Liver (tissue), 9 donors: ENCODE results near the gene KLHDC3. TPM values are rescaled to one million over a fixed set of nuclear protein-coding genes. Genes with fewer than 3 reads are reported as not detected.

Experiments used
- DNase-seq: peaks from one replicate; pipeline ENCODE4 v3.0.0-alpha.2; 2017; ENCODE audit warnings: low spot score
- H3K27ac ChIP-seq, 2 donors: one replicate each; pipeline ENCODE4 v1.7.0; 2013; ENCODE audit warnings: inconsistent platforms in 2 of 2, low read length in 2 of 2, control low read depth in 1 of 2, low read depth in 1 of 2, mild to moderate bottlenecking in 1 of 2
- H3K27me3 ChIP-seq, 4 donors: one replicate each; pipeline versions ENCODE4 v1.6.1 to v1.7.0; 2013; ENCODE audit warnings: low read length in 3 of 4, inconsistent platforms in 1 of 4, mild to moderate bottlenecking in 1 of 4, moderate library complexity in 1 of 4; ENCODE audit not compliant: control insufficient read depth in 4 of 4, insufficient read depth in 4 of 4
- H3K36me3 ChIP-seq, 4 donors: one replicate each; pipeline versions ENCODE4 v1.6.1 to v1.7.0; 2013; ENCODE audit warnings: low read length in 3 of 4, mild to moderate bottlenecking in 3 of 4, low read depth in 1 of 4, moderate library complexity in 1 of 4; ENCODE audit not compliant: control insufficient read depth in 4 of 4, insufficient read depth in 3 of 4
- H3K4me1 ChIP-seq, 4 donors: one replicate each; pipeline versions ENCODE4 v1.6.1 to v1.7.0; 2013; ENCODE audit warnings: low read length in 3 of 4, mild to moderate bottlenecking in 3 of 4, moderate library complexity in 1 of 4; ENCODE audit not compliant: control insufficient read depth in 4 of 4, insufficient read depth in 4 of 4
- H3K4me3 ChIP-seq, 3 donors: one replicate each; pipeline versions ENCODE4 v1.6.1 to v1.7.0; 2013; ENCODE audit warnings: low read length in 3 of 3, control low read depth in 1 of 3, low read depth in 1 of 3, mild to moderate bottlenecking in 1 of 3
- H3K9ac ChIP-seq, 2 donors: one replicate each; pipeline ENCODE4 v1.7.0; 2013; ENCODE audit warnings: low read length in 2 of 2, mild to moderate bottlenecking in 2 of 2, moderate library complexity in 2 of 2, control low read depth in 1 of 2, low read depth in 1 of 2
- H3K9me3 ChIP-seq, 4 donors: one replicate each; pipeline versions ENCODE4 v1.6.1 to v1.7.0; 2013; ENCODE audit warnings: low read length in 3 of 4; ENCODE audit not compliant: control insufficient read depth in 4 of 4
- FOXA1 ChIP-seq: IDR thresholded peaks from 2 replicates; pipeline ENCODE4 v1.6.1; 2016; ENCODE audit warnings: antibody characterized with exemption
- GABPA ChIP-seq, 2 donors: IDR thresholded peaks in 1 of 2; conservative IDR thresholded peaks in 1 of 2; 2 replicates each; pipeline ENCODE4 v1.6.1; 2016; ENCODE audit warnings: antibody characterized with exemption in 2 of 2, mild to moderate bottlenecking in 1 of 2, moderate library complexity in 1 of 2
- HNF4A ChIP-seq, 2 donors: conservative IDR thresholded peaks; 2 replicates each; pipeline ENCODE4 v1.6.1; 2016; ENCODE audit warnings: antibody characterized with exemption in 2 of 2, mild to moderate bottlenecking in 2 of 2
- HNF4G ChIP-seq: IDR thresholded peaks from 2 replicates; pipeline ENCODE4 v1.6.1; 2016; ENCODE audit warnings: antibody characterized with exemption
- RXRA ChIP-seq, 2 donors: IDR thresholded peaks; 2 replicates each; pipeline ENCODE4 v1.6.1; 2017 to 2018; ENCODE audit warnings: antibody characterized with exemption in 2 of 2, mild to moderate bottlenecking in 1 of 2
- YY1 ChIP-seq: IDR thresholded peaks from 2 replicates; pipeline ENCODE4 v1.6.1; 2016; ENCODE audit warnings: antibody characterized with exemption, mild to moderate bottlenecking
- WGBS: extraction: QIAGEN DNeasy Blood & Tissue Kit; methylation state at CpG from one replicate; pipeline ENCODE4 v1.1.7; 2013; 5-methylcytosine and 5-hydroxymethylcytosine counted together
- polyA plus RNA-seq, 2 donors: library from polyadenylated mRNA; stranded (reverse) in 1 of 2; unstranded in 1 of 2; fragments of 200-250 nt in 1 of 2; fragments of >200 nt in 1 of 2; fragmentation: Nextera tagmentation in 1 of 2; extraction: Ambion mirVana in 1 of 2; gene quantifications; one replicate each; pipeline versions ENCODE4 v1.2.1 to v1.2.3, GENCODE V29; 2013 to 2015
- total RNA-seq, 2 donors: library from RNA; depleted of rRNA; stranded (reverse); fragments of >200 nt; gene quantifications; one replicate each; pipeline ENCODE4 v1.2.3, GENCODE V29; 2014
- TF ChIP-seq, protein P1 (sequence below): fragments of 150-350 bp; IDR thresholded peaks from 2 replicates; pipeline ENCODE4 v1.5.1; 2017; ENCODE audit warnings: improper control_type of control experiment, low read depth, low read length; ENCODE audit not compliant: missing input control
- TF ChIP-seq, protein P2 (sequence below): IDR thresholded peaks from 2 replicates; pipeline ENCODE4 v1.6.1; 2016; ENCODE audit warnings: antibody characterized with exemption
- TF ChIP-seq, protein P3 (sequence below): IDR thresholded peaks from 2 replicates; pipeline ENCODE4 v1.6.1; 2016; ENCODE audit warnings: antibody characterized with exemption
- TF ChIP-seq, protein P4 (sequence below): IDR thresholded peaks from 2 replicates; pipeline ENCODE4 v1.6.1; 2016; ENCODE audit warnings: antibody characterized with exemption, mild to moderate bottlenecking
- TF ChIP-seq, protein P5 (sequence below): IDR thresholded peaks from 2 replicates; pipeline ENCODE4 v1.6.1; 2016; ENCODE audit warnings: antibody characterized with exemption
- donor health status: healthy.
- donor health status: healthy.
- donor health status: healthy.
- donor health status: healthy.
- donor health status: healthy.

KLHDC3 gene
- total and polyA plus RNA-seq, 4 donors: 30.9 to 66.5 (median 50.6) TPM

DNA sequence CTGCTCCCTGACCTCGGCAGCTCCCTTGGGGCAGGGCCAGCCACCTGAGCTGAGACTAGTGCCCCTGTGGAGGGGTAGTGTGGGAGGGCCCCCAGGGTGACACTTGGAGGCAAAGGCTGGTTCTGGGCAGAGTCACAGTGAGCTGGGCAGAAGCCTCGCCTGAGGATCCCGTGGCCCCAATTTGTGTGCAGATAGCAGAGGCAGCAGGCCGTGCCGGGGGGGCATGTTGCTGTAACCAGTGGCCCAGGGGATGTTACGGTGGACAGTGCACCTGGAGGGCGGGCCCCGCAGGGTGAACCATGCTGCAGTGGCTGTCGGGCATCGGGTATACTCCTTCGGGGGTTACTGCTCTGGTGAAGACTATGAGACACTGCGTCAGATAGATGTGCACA is 2.9 kb downstream of the KLHDC3 start (continued):
- TF ChIP-seq, protein P1, sequence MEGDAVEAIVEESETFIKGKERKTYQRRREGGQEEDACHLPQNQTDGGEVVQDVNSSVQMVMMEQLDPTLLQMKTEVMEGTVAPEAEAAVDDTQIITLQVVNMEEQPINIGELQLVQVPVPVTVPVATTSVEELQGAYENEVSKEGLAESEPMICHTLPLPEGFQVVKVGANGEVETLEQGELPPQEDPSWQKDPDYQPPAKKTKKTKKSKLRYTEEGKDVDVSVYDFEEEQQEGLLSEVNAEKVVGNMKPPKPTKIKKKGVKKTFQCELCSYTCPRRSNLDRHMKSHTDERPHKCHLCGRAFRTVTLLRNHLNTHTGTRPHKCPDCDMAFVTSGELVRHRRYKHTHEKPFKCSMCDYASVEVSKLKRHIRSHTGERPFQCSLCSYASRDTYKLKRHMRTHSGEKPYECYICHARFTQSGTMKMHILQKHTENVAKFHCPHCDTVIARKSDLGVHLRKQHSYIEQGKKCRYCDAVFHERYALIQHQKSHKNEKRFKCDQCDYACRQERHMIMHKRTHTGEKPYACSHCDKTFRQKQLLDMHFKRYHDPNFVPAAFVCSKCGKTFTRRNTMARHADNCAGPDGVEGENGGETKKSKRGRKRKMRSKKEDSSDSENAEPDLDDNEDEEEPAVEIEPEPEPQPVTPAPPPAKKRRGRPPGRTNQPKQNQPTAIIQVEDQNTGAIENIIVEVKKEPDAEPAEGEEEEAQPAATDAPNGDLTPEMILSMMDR: no peak
- TF ChIP-seq HNF4G: no peak
- no peak for TF ChIP-seq GABPA (IDR thresholded peaks at IDR 0.05 in 1 of 2, conservative IDR thresholded peaks at IDR 0.05 in 1 of 2)

DNA sequence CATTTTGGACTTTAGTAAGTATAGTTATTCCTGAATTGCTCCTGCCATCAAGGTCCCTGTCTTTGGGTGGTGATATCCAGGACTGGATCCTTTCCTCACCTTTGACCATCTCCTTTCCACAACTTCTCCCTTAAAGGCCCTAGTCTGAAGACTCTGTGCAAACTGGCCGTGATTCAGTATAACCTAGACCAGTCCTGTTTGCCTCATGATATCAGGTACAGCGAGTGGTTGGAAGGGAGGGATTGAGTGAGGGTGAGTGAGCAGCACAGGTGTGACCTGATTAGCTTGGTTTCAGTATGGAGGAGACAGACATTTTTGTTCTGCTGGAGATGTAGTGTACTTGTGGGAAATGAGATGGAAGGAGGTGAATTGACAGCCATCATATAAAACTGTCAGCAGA is 5.1 kb downstream of the KLHDC3 start:
- H3K9me3 ChIP-seq: no peaks in the 10 kb centered on the region
- H3K36me3 ChIP-seq: peaks cover 0 to 23% (median 13%) of the 10 kb centered on the region in 4 donors
- no peak overlapping the region for H3K4me3 ChIP-seq
- no peak for DNase-seq
- H3K27ac ChIP-seq: no peak overlapping the region
- peaks cover 5 to 28% (median 23%) of the 10 kb centered on the region in 4 donors for H3K4me1 ChIP-seq
- WGBS: 94% methylated on average over 2 of the region's 2 CpGs
- no peak overlapping the region for H3K9ac ChIP-seq
- no peak for TF ChIP-seq YY1
- TF ChIP-seq HNF4A (conservative IDR thresholded peaks at IDR 0.05): no peak
- no peak for TF ChIP-seq RXRA (IDR thresholded peaks at IDR 0.05)
- TF ChIP-seq, protein P2, sequence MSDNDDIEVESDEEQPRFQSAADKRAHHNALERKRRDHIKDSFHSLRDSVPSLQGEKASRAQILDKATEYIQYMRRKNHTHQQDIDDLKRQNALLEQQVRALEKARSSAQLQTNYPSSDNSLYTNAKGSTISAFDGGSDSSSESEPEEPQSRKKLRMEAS: no peak
- TF ChIP-seq FOXA1: no peak
- TF ChIP-seq, protein P3, sequence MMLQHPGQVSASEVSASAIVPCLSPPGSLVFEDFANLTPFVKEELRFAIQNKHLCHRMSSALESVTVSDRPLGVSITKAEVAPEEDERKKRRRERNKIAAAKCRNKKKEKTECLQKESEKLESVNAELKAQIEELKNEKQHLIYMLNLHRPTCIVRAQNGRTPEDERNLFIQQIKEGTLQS: no peak
- H3K27me3 ChIP-seq: no peaks in the 10 kb centered on the region

DNA sequence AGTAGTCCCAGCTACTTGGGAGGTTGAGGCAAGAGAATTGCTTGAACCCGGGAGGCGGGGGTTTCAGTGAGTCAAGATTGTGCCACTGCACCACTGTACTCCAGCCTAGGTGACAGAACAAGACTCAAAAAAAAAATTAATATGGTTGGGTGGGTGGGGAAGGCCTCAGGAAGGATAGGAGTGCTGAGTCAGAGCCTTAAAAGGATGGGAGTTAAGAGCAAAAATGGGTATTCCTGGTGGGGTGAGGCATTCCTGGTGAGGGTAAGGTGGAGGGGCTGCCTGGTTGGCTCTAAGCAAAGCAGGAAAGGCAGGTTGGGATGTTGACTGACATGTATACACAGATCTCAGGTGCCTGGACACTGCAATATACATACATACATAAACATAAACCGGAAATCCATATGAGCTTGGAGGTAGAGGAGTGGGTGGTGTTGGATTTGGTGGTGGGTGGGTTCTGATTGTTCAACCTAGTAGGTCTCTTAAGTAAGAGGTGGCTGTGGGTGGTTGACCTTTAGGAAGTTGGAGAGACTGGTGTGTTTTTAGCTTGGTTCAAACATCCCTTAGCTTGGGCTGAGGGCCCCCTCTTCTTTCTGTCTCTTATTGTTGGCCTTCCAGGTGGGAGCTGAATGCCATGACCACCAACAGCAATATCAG is 6.1 kb downstream of the KLHDC3 start:
- Histone ChIP-seq H3K36me3 (peaks cover 0 to 31% (median 19%) of the 10 kb centered on the region in 4 donors), H3K9ac (no peak overlapping the region), H3K4me3 (no peak overlapping the region), H3K27me3 (no peaks in the 10 kb centered on the region), H3K9me3 (no peaks in the 10 kb centered on the region), H3K27ac (no peak overlapping the region), H3K4me1 (peaks cover 2 to 19% (median 15%) of the 10 kb centered on the region in 4 donors)
- DNase-seq: no peak
- TF ChIP-seq, protein P4, sequence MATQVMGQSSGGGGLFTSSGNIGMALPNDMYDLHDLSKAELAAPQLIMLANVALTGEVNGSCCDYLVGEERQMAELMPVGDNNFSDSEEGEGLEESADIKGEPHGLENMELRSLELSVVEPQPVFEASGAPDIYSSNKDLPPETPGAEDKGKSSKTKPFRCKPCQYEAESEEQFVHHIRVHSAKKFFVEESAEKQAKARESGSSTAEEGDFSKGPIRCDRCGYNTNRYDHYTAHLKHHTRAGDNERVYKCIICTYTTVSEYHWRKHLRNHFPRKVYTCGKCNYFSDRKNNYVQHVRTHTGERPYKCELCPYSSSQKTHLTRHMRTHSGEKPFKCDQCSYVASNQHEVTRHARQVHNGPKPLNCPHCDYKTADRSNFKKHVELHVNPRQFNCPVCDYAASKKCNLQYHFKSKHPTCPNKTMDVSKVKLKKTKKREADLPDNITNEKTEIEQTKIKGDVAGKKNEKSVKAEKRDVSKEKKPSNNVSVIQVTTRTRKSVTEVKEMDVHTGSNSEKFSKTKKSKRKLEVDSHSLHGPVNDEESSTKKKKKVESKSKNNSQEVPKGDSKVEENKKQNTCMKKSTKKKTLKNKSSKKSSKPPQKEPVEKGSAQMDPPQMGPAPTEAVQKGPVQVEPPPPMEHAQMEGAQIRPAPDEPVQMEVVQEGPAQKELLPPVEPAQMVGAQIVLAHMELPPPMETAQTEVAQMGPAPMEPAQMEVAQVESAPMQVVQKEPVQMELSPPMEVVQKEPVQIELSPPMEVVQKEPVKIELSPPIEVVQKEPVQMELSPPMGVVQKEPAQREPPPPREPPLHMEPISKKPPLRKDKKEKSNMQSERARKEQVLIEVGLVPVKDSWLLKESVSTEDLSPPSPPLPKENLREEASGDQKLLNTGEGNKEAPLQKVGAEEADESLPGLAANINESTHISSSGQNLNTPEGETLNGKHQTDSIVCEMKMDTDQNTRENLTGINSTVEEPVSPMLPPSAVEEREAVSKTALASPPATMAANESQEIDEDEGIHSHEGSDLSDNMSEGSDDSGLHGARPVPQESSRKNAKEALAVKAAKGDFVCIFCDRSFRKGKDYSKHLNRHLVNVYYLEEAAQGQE: no peak
- TF ChIP-seq, protein P5, sequence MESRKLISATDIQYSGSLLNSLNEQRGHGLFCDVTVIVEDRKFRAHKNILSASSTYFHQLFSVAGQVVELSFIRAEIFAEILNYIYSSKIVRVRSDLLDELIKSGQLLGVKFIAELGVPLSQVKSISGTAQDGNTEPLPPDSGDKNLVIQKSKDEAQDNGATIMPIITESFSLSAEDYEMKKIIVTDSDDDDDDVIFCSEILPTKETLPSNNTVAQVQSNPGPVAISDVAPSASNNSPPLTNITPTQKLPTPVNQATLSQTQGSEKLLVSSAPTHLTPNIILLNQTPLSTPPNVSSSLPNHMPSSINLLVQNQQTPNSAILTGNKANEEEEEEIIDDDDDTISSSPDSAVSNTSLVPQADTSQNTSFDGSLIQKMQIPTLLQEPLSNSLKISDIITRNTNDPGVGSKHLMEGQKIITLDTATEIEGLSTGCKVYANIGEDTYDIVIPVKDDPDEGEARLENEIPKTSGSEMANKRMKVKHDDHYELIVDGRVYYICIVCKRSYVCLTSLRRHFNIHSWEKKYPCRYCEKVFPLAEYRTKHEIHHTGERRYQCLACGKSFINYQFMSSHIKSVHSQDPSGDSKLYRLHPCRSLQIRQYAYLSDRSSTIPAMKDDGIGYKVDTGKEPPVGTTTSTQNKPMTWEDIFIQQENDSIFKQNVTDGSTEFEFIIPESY: no peak
- TF ChIP-seq HNF4A (conservative IDR thresholded peaks at IDR 0.05): no peak
- 98% methylated on average over 3 of the region's 3 CpGs for WGBS
